Prostate gland (tissue), 2 donors: ENCODE measurements around the gene SOCS6. TPM values are rescaled to one million over a fixed set of nuclear protein-coding genes. Genes with fewer than 3 reads are reported as not detected.

Experiments
- DNase-seq: peaks from one replicate; pipeline ENCODE4 v3.0.0-alpha.2; 2019; ENCODE audit warnings: low spot score
- H3K27ac ChIP-seq, 2 donors: fragments of 200-600 bp; sonication (generic); 2 replicates each; pipeline ENCODE4 v1.5.1; 2017 to 2019
- H3K27me3 ChIP-seq: fragments of 200-600 bp; sonication (generic); replicated peaks from 2 replicates; pipeline ENCODE4 v1.5.1; 2019; ENCODE audit not compliant: insufficient read depth
- H3K36me3 ChIP-seq, 2 donors: fragments of 200-600 bp; sonication (generic); 1 replicate in 1 of 2; 2 replicates in 1 of 2; pipeline versions ENCODE4 v1.5.1 to v1.8.1; 2017 to 2019
- H3K4me1 ChIP-seq: fragments of 200-600 bp; sonication (generic); replicated peaks from 2 replicates; pipeline ENCODE4 v1.5.1; 2019
- H3K4me3 ChIP-seq, 2 donors: fragments of 200-600 bp; sonication (generic); 2 replicates each; pipeline ENCODE4 v1.5.1; 2017 to 2019
- H3K9me3 ChIP-seq: fragments of 200-600 bp; sonication (generic); 2 replicates; pipeline ENCODE4 v1.5.1; 2017
- CTCF ChIP-seq, 4 experiments: fragments of 200-600 bp in 2 of 4; fragments of 450-650 bp in 2 of 4; sonication (generic) in 2 of 4; IDR thresholded peaks; 1 replicate in 3 of 4; 2 replicates in 1 of 4; pipeline ENCODE4 v1.5.1; 2016 to 2019; ENCODE audit warnings: antibody characterized with exemption in 4 of 4, mild to moderate bottlenecking in 2 of 4, moderate library complexity in 2 of 4
- POLR2A ChIP-seq: fragments of 450-650 bp; IDR thresholded peaks from one replicate; pipeline ENCODE4 v1.6.1; 2016; ENCODE audit warnings: antibody characterized with exemption, mild to moderate bottlenecking
- POLR2AphosphoS5 ChIP-seq: sonication (generic); formaldehyde crosslinking; IDR thresholded peaks from one replicate; pipeline ENCODE4 v1.6.1; 2017; ENCODE audit warnings: antibody characterized with exemption
- WGBS: methylation state at CpG from one replicate; pipeline ENCODE4 v1.1.5; 2018; 5-methylcytosine and 5-hydroxymethylcytosine counted together
- intact Hi-C: fragments of 100-400 bp; cut with DNase I; formaldehyde crosslinking; loops from one replicate; pipeline ENCODE4 v1.14.2; 2022
- total RNA-seq, 2 donors: library from RNA; depleted of rRNA; stranded (reverse); fragments of >200 nt; gene quantifications; one replicate each; pipeline ENCODE4 v1.1.0, GENCODE V29; 2016

Gene SOCS6
- total RNA-seq, 2 donors from 2014 or later, result 25.6 to 31.4 TPM

- DNase-seq, result no peak
- intact Hi-C loops, result no loop called here
- Histone ChIP-seq H3K9me3 (no peaks in the 10 kb centered on the region), H3K27ac (no peak overlapping the region), H3K27me3 (no peaks in the 10 kb centered on the region), H3K4me3 (no peak overlapping the region), H3K36me3 (no peaks in the 10 kb centered on the region), H3K4me1 (no peaks in the 10 kb centered on the region)
- no peak for TF ChIP-seq CTCF (IDR thresholded peaks at IDR 0.05)
- 82% methylated on average over 4 of the region's 4 CpGs for WGBS
Observed at GRCh38 chr18:70328169-70328568, 39.3 kb downstream of the SOCS6 start.

GRCh38 chr18:70329071-70329470 lies 40.2 kb downstream of the SOCS6 start:
- no peak overlapping the region for H3K4me3 ChIP-seq
- WGBS, result 80% methylated on average over 2 of the region's 2 CpGs

GRCh38 chr18:70330887-70331286 lies 42.0 kb downstream of the SOCS6 start:
- no peaks in the 10 kb centered on the region for H3K27me3 ChIP-seq
- no peaks in the 10 kb centered on the region for H3K4me1 ChIP-seq
- no peaks in the 10 kb centered on the region for H3K36me3 ChIP-seq
- no peak overlapping the region for H3K27ac ChIP-seq
- H3K9me3 ChIP-seq, result no peaks in the 10 kb centered on the region
- DNase-seq, result no peak
- intact Hi-C loops, result no loop called here
- TF ChIP-seq POLR2AphosphoS5, result no peak
- TF ChIP-seq CTCF (IDR thresholded peaks at IDR 0.05), result no peak
- TF ChIP-seq POLR2A, result no peak
- WGBS, result 80% methylated on average over 6 of the region's 6 CpGs
- H3K4me3 ChIP-seq, result no peak overlapping the region

More at GRCh38 chr18:70329071-70329470, 40.2 kb downstream of the SOCS6 start:
- H3K27ac ChIP-seq, result no peak overlapping the region
- DNase-seq, result no peak
- H3K4me1 ChIP-seq, result no peaks in the 10 kb centered on the region
- no peak for TF ChIP-seq POLR2AphosphoS5
- no peak for TF ChIP-seq CTCF (IDR thresholded peaks at IDR 0.05)
- TF ChIP-seq POLR2A, result no peak
- no peaks in the 10 kb centered on the region for H3K9me3 ChIP-seq
- intact Hi-C loops, result no loop called here
- no peaks in the 10 kb centered on the region for H3K27me3 ChIP-seq
- H3K36me3 ChIP-seq, result no peaks in the 10 kb centered on the region

GRCh38 chr18:70331456-70332097 lies 42.7 kb downstream of the SOCS6 start:
- Histone ChIP-seq H3K27ac (no peak overlapping the region), H3K4me3 (no peak overlapping the region), H3K4me1 (no peaks in the 10 kb centered on the region), H3K27me3 (no peaks in the 10 kb centered on the region), H3K9me3 (no peaks in the 10 kb centered on the region), H3K36me3 (no peaks in the 10 kb centered on the region)
- no peak for TF ChIP-seq POLR2AphosphoS5
- TF ChIP-seq POLR2A, result no peak
- no peak for DNase-seq
- intact Hi-C loops, result no loop called here
- WGBS, result 75% methylated on average over 5 of the region's 5 CpGs

GRCh38 chr18:70332694-70333093 lies 43.8 kb downstream of the SOCS6 start:
- Histone ChIP-seq H3K27ac (no peak overlapping the region), H3K9me3 (no peaks in the 10 kb centered on the region), H3K36me3 (no peaks in the 10 kb centered on the region), H3K4me3 (no peak overlapping the region), H3K4me1 (no peaks in the 10 kb centered on the region), H3K27me3 (no peaks in the 10 kb centered on the region)
- no peak for DNase-seq
- intact Hi-C loops, result no loop called here
- 94% methylated on average over 1 of the region's 1 CpG for whole genome bisulfite sequencing
- TF ChIP-seq CTCF (IDR thresholded peaks at IDR 0.05) (no peak), POLR2AphosphoS5 (no peak), POLR2A (no peak)
